Measurements from ENCODE around the gene SNAI1. TPM values are rescaled to one million over a fixed set of nuclear protein-coding genes. Genes with fewer than 3 reads are reported as not detected.

The SNAI1 gene
- total and polyA plus RNA-seq, 2 donors (not counting 3 experiments of a cell fraction or from before 2014, with no cell fraction given), result 10.8 to 13.4 TPM

DNA sequence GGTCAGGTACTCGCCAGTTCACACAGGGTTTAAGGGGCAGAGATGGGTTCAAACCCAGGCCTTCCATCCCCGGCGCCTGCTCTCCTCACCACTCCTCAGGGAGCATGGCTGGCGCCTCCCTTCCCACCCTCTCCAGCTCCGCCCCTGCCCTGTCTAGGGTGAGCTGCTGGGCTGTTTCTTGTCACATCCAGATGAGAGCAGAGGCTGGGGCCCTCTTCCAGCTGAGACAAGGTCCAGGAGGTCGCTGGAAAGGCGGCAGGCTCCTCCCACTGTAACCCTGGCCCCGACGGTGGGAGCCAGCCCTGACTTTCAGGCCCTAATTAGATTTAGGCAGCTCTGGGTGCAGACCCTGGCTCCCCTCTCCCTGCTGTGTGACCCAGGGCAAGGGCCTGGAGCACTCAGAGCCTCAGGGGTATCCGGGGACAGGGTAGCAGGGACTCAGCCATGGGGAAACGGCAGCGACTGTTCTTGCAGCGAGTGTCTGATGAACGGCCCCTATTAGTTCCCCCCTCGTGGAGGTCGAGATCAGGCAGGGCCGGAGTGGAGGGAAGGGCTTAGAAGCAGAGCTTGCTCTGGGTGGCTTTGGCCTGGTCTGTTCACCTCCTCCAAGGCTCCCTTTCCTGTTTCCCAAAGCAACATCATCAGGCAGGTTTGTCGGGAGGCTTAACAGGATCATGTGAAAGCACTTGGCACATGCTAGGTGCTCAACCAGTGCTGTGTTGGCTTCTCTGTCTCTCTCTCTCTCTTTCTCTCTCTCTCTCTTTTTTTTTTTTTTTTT is 33.4 kb downstream of the SNAI1 start:
- Histone ChIP-seq H3K4me1 (ENCODE audit: control insufficient read depth, extremely low read depth, insufficient read depth, low read length) (peaks cover 26% of the 10 kb centered on the region), H3K36me3 (ENCODE audit: control insufficient read depth in 2 of 2, extremely low read depth in 1 of 2, insufficient read depth in 2 of 2, low read length in 2 of 2) (no peaks in the 10 kb centered on the region), H3K27ac (ENCODE audit: insufficient read depth, low read depth, low read length) (no peak overlapping the region), H3K4me3 (replicated peaks in 1 of 3; ENCODE audit: insufficient read depth in 1 of 3, low read depth in 1 of 3, low read length in 3 of 3) (no peak overlapping the region), H3K9me3 (replicated peaks; ENCODE audit: control insufficient read depth, insufficient read depth, low read length) (no peaks in the 10 kb centered on the region), H3K79me2 (ENCODE audit: control insufficient read depth, insufficient read depth, low read length) (no peaks in the 10 kb centered on the region), H2AFZ (ENCODE audit: low read depth, low read length) (no peak overlapping the region), H3K4me2 (ENCODE audit: insufficient read depth, low read length) (no peak overlapping the region), H3K9me1 (replicated peaks; ENCODE audit: control insufficient read depth, extremely low read depth, insufficient read depth, low read length) (no peaks in the 10 kb centered on the region), H3K27me3 (ENCODE audit: control insufficient read depth in 2 of 2, insufficient read depth in 2 of 2, low read length in 2 of 2) (no peaks in the 10 kb centered on the region), H3K9ac (replicated peaks; ENCODE audit: extremely low read depth, insufficient read depth, low read length) (no peak overlapping the region), H4K20me1 (replicated peaks; ENCODE audit: control insufficient read depth, extremely low read depth, insufficient read depth, low read length) (no peaks in the 10 kb centered on the region)
- no peak for TF ChIP-seq MYC (IDR thresholded peaks at IDR 0.05; ENCODE audit: low read depth, low read length)
- no peak for TF ChIP-seq POLR2AphosphoS5 (IDR thresholded peaks at IDR 0.05; ENCODE audit: insufficient read depth, low read depth, low read length)
- TF ChIP-seq EZH2 (IDR thresholded peaks at IDR 0.05; ENCODE audit: borderline replicate concordance, low read depth, low read length, severe bottlenecking), result no peak
- TF ChIP-seq, protein P1, sequence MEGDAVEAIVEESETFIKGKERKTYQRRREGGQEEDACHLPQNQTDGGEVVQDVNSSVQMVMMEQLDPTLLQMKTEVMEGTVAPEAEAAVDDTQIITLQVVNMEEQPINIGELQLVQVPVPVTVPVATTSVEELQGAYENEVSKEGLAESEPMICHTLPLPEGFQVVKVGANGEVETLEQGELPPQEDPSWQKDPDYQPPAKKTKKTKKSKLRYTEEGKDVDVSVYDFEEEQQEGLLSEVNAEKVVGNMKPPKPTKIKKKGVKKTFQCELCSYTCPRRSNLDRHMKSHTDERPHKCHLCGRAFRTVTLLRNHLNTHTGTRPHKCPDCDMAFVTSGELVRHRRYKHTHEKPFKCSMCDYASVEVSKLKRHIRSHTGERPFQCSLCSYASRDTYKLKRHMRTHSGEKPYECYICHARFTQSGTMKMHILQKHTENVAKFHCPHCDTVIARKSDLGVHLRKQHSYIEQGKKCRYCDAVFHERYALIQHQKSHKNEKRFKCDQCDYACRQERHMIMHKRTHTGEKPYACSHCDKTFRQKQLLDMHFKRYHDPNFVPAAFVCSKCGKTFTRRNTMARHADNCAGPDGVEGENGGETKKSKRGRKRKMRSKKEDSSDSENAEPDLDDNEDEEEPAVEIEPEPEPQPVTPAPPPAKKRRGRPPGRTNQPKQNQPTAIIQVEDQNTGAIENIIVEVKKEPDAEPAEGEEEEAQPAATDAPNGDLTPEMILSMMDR (IDR thresholded peaks at IDR 0.05; ENCODE audit: extremely low read depth in 1 of 2, insufficient read depth in 1 of 2, low read depth in 1 of 2, low read length in 2 of 2), result no peak
- POLR2A ChIA-PET, result no interaction called here
- intact Hi-C loops (cut with micrococcal nuclease) (no loop called here), dilution Hi-C loops (cut with MboI; ENCODE audit: extremely low pct_ligation_motif_present, low sequenced_read_pairs) (no loop called here)
- CTCF ChIA-PET, result interaction anchor here (1.3 to 2.0 kb wide), 2 partner anchors 37 to 55 kb away, joined by 5 read pairs; no protein-coding TSS in a partner anchor
- FAIRE-seq, result no peak
- no peak for DNase-seq (ENCODE audit: low read depth, low spot score)
- BruUV-seq (replicated peaks), result no TSS peak

DNA sequence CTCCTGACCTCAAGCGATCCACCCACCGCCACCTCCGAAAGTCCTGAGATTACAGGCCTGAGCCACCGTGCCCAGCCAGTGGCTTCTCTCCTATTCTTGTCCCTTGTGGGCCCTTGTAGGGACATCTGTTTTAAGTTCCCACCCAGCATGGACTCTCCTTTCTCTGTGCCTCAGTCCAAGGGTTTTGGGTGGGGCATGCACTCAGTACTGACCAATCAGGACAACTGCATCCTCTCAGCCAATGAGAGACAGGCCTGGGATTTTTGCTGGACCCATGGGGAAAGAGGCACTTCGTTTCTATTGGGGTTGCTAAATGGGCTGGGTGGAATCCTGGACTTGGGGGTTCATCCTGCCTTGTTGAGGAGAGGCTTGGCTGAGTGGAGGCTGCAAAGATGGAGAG is 34.4 kb downstream of the SNAI1 start:
- no peak overlapping the region for H3K4me3 ChIP-seq (replicated peaks in 1 of 3; ENCODE audit: insufficient read depth in 1 of 3, low read depth in 1 of 3, low read length in 3 of 3)
- ChIA-PET POLR2A (no interaction called here), CTCF (interaction anchor here (2.0 kb wide), 1 partner anchor 54 kb away, joined by 5 read pairs; no protein-coding TSS in a partner anchor)
- dilution Hi-C loops (cut with MboI; ENCODE audit: extremely low pct_ligation_motif_present, low sequenced_read_pairs) (no loop called here), intact Hi-C loops (cut with micrococcal nuclease) (no loop called here)
- TF ChIP-seq, protein P1 (IDR thresholded peaks at IDR 0.05; ENCODE audit: extremely low read depth in 1 of 2, insufficient read depth in 1 of 2, low read depth in 1 of 2, low read length in 2 of 2), result no peak
- TF ChIP-seq EZH2 (IDR thresholded peaks at IDR 0.05; ENCODE audit: borderline replicate concordance, low read depth, low read length, severe bottlenecking) (no peak), MYC (IDR thresholded peaks at IDR 0.05; ENCODE audit: low read depth, low read length) (no peak), FOS (IDR thresholded peaks at IDR 0.05; ENCODE audit: borderline replicate concordance, insufficient read depth, low read length) (no peak)
- no peak overlapping the region for H2AFZ ChIP-seq (ENCODE audit: low read depth, low read length)
- DNase-seq (ENCODE audit: low read depth, low spot score), result no peak
- no peaks in the 10 kb centered on the region for H3K36me3 ChIP-seq (ENCODE audit: control insufficient read depth in 2 of 2, extremely low read depth in 1 of 2, insufficient read depth in 2 of 2, low read length in 2 of 2)
- FAIRE-seq, result no peak
- no peak overlapping the region for H3K9ac ChIP-seq (replicated peaks; ENCODE audit: extremely low read depth, insufficient read depth, low read length)
- peaks cover 27% of the 10 kb centered on the region for H3K4me1 ChIP-seq (ENCODE audit: control insufficient read depth, extremely low read depth, insufficient read depth, low read length)
- BruUV-seq (replicated peaks), result no TSS peak
- no peaks in the 10 kb centered on the region for H3K9me3 ChIP-seq (replicated peaks; ENCODE audit: control insufficient read depth, insufficient read depth, low read length)
- no peaks in the 10 kb centered on the region for H3K79me2 ChIP-seq (ENCODE audit: control insufficient read depth, insufficient read depth, low read length)
- H4K20me1 ChIP-seq (replicated peaks; ENCODE audit: control insufficient read depth, extremely low read depth, insufficient read depth, low read length), result no peaks in the 10 kb centered on the region
- no peaks in the 10 kb centered on the region for H3K9me1 ChIP-seq (replicated peaks; ENCODE audit: control insufficient read depth, extremely low read depth, insufficient read depth, low read length)
- no peak overlapping the region for H3K4me2 ChIP-seq (ENCODE audit: insufficient read depth, low read length)
- no peak overlapping the region for H3K27ac ChIP-seq (ENCODE audit: insufficient read depth, low read depth, low read length)
- H3K27me3 ChIP-seq (ENCODE audit: control insufficient read depth in 2 of 2, insufficient read depth in 2 of 2, low read length in 2 of 2), result no peaks in the 10 kb centered on the region
